ENCODE results near the gene SLC35E3. TPM values are rescaled to one million over a fixed set of nuclear protein-coding genes. Genes with fewer than 3 reads are reported as not detected.

SLC35E3 gene
- total RNA-seq, 1 donor = 6.5 TPM

GRCh38 chr12:68775121-68775630, 29.2 kb downstream of the SLC35E3 start:
- TF ChIP-seq CTCF (IDR thresholded peaks at IDR 0.05; ENCODE audit: insufficient read depth, low read depth, low read length) = no peak
- no peak overlapping the region for H3K4me3 ChIP-seq (ENCODE audit: low read depth, low read length)
- no peak for DNase-seq (ENCODE audit: low read depth)

- H3K4me3 ChIP-seq (ENCODE audit: low read depth, low read length) = no peak overlapping the region
- no peak for TF ChIP-seq CTCF (IDR thresholded peaks at IDR 0.05; ENCODE audit: insufficient read depth, low read depth, low read length)
- no peak for DNase-seq (ENCODE audit: low read depth)
Measured at GRCh38 chr12:68776976-68777610, 31.1 kb downstream of the SLC35E3 start.

GRCh38 chr12:68779280-68779679, 33.3 kb downstream of the SLC35E3 start:
- H3K4me3 ChIP-seq (ENCODE audit: low read depth, low read length) = no peak overlapping the region
- DNase-seq (ENCODE audit: low read depth) = no peak
- TF ChIP-seq CTCF (IDR thresholded peaks at IDR 0.05; ENCODE audit: insufficient read depth, low read depth, low read length) = no peak

- no peak for TF ChIP-seq CTCF (IDR thresholded peaks at IDR 0.05; ENCODE audit: insufficient read depth, low read depth, low read length)
- no peak overlapping the region for H3K4me3 ChIP-seq (ENCODE audit: low read depth, low read length)
- no peak for DNase-seq (ENCODE audit: low read depth)
Measured at GRCh38 chr12:68780731-68781130, 34.8 kb downstream of the SLC35E3 start.

GRCh38 chr12:68781728-68782127, 35.8 kb downstream of the SLC35E3 start:
- TF ChIP-seq CTCF (IDR thresholded peaks at IDR 0.05; ENCODE audit: insufficient read depth, low read depth, low read length) = no peak
- no peak for DNase-seq (ENCODE audit: low read depth)
- no peak overlapping the region for H3K4me3 ChIP-seq (ENCODE audit: low read depth, low read length)

- DNase-seq (ENCODE audit: low read depth) = peak; percentile 79
- no peak overlapping the region for H3K4me3 ChIP-seq (ENCODE audit: low read depth, low read length)
- no peak for TF ChIP-seq CTCF (IDR thresholded peaks at IDR 0.05; ENCODE audit: insufficient read depth, low read depth, low read length)
Measured at GRCh38 chr12:68784015-68784414, 38.0 kb downstream of the SLC35E3 start.

- H3K4me3 ChIP-seq (ENCODE audit: low read depth, low read length) = no peak overlapping the region
- no peak for TF ChIP-seq CTCF (IDR thresholded peaks at IDR 0.05; ENCODE audit: insufficient read depth, low read depth, low read length)
- peak; percentile 47 for DNase-seq (ENCODE audit: low read depth)
Measured at GRCh38 chr12:68785358-68785757, 39.4 kb downstream of the SLC35E3 start.
